ENCODE results near the gene PLAC8.
"Not testable (repeated sequence)": the region's sequence is repeated elsewhere in the genome, so short reads cannot be mapped to it uniquely, and the experiment has no call there.

PLAC8 gene

DNA sequence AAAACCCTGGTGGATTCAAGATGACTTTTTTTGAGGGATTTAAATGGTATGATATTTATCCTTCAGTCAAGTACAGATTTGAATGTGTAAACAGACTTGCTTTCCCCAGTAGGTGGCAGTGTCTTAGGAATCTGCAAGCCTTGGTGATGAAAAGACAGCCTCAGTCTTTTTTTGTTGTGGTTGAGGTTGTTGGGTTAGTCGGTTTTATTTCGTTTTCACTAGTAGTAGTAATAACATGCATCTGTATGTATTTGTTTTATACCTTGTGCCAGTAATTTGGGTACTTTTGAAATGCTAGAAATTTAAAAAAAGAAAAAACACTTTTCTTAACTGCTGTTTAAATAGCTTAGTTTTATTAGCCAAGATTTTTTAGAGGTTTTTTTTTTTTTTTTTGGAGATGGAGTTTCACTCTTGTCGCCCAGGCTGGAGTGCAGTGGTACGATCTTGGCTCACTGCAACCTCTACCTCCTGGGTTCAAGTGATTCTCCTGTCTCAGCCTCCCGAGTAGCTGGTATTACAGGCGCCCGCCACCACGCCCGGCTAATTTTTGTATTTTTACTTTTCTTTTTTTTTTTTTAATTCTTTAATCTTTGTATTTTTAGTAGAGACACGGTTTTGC, 40.3 kb downstream of the PLAC8 start:
- no peak overlapping the region for H3K4me3 ChIP-seq (ENCODE audit: control insufficient read depth, low read depth, low read length)
- TF ChIP-seq, protein P1, sequence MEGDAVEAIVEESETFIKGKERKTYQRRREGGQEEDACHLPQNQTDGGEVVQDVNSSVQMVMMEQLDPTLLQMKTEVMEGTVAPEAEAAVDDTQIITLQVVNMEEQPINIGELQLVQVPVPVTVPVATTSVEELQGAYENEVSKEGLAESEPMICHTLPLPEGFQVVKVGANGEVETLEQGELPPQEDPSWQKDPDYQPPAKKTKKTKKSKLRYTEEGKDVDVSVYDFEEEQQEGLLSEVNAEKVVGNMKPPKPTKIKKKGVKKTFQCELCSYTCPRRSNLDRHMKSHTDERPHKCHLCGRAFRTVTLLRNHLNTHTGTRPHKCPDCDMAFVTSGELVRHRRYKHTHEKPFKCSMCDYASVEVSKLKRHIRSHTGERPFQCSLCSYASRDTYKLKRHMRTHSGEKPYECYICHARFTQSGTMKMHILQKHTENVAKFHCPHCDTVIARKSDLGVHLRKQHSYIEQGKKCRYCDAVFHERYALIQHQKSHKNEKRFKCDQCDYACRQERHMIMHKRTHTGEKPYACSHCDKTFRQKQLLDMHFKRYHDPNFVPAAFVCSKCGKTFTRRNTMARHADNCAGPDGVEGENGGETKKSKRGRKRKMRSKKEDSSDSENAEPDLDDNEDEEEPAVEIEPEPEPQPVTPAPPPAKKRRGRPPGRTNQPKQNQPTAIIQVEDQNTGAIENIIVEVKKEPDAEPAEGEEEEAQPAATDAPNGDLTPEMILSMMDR (conservative IDR thresholded peaks at IDR 0.05; ENCODE audit: control insufficient read depth, insufficient read depth, low read depth, low read length): peak; percentile 78
- peak; percentile 91 for DNase-seq (ENCODE audit: low read depth)

DNA sequence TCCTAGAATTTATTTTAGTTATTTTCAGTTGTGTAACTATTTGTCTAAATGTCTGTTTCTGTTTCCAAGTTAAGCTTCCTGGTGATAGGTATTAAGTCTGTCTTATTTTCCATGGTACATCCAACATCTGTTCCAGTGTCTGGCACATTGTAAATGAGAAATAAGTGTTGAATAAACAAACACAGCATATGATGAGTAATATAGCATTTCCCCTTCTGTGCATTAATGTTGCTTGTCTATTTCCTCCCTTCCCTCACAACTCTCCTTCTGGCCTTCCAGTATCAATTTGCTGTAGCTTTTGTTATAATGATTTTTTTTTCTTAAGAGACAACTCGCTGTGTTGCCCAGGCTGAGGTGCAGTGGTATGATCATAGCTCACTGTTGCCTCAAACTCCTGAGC, 43.4 kb downstream of the PLAC8 start:
- peak; percentile 50 for DNase-seq (ENCODE audit: low read depth)
- no peak overlapping the region for H3K4me3 ChIP-seq (ENCODE audit: control insufficient read depth, low read depth, low read length)
- TF ChIP-seq, protein P1 (conservative IDR thresholded peaks at IDR 0.05; ENCODE audit: control insufficient read depth, insufficient read depth, low read depth, low read length): no peak

DNA sequence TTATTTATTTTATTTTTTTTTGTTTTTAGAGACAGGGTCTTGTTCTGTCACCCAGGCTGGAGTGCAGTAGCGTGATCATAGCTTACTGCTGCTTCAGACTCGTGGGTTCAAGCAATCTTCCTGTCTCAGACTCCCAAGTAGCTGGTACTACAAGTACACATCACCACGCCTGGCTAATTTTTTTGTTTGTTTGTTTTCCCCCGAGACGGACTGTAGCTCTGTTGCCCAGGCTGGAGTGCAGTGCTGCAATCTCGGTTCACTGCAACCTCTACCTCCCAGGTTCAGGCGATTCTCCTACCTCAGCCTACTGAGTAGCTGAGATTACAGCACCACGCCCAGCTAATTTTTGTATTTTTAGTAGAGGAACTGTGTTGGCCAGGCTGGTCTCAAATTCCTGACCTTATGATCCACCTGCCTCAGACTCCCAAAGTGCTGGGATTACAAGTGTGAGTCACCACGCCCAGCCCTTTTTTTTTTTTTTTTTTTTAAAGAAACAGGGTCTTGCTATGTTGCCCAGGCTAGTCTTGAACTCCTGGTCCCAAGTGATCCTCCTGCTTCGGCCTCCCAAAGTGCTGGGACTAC, 47.4 kb downstream of the PLAC8 start:
- no peak overlapping the region for H3K4me3 ChIP-seq (ENCODE audit: control insufficient read depth, low read depth, low read length)
- TF ChIP-seq, protein P1 (conservative IDR thresholded peaks at IDR 0.05; ENCODE audit: control insufficient read depth, insufficient read depth, low read depth, low read length): no peak
- no peak for DNase-seq (ENCODE audit: low read depth)

DNA sequence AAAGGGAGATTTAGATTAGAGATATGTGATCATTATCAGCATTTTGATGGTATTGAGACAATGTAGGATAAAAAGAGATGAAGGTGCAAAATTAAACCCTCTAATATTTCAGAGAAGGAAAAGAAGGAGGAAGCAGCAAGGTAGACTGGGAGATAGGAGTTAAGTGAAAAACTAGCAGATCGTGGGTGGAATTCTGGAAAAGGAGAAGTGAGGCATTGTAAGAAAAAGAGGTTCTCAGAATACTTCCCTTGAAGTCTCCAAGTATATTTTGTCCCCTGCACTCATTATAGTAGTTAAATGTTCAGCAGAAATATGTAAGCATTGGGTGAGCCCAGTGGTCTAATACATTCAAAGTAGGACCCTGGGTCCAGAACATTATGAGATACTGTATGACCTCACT, 49.3 kb downstream of the PLAC8 start:
- DNase-seq (ENCODE audit: low read depth): no peak
- no peak overlapping the region for H3K4me3 ChIP-seq (ENCODE audit: control insufficient read depth, low read depth, low read length)
- TF ChIP-seq, protein P1 (conservative IDR thresholded peaks at IDR 0.05; ENCODE audit: control insufficient read depth, insufficient read depth, low read depth, low read length): no peak

DNA sequence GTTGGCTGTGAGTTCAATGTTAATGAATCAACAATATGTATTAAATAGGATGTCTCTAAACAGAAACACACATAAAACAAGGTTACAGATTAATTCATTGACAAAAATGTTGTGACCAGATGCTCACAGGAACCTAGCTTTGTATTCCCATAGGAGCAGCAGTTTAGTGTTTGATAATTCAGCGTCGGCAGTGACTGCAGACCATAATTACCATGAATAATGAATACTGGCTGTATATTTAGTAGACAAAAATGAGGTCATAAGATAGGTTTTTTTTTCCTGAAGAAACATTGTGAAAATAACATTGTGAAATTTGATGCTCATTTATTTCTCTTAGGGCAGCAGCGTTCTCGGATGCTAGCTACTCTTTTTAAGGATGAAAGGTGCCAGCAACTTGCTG, 51.8 kb downstream of the PLAC8 start:
- H3K4me3 ChIP-seq (ENCODE audit: control insufficient read depth, low read depth, low read length): no peak overlapping the region

DNA sequence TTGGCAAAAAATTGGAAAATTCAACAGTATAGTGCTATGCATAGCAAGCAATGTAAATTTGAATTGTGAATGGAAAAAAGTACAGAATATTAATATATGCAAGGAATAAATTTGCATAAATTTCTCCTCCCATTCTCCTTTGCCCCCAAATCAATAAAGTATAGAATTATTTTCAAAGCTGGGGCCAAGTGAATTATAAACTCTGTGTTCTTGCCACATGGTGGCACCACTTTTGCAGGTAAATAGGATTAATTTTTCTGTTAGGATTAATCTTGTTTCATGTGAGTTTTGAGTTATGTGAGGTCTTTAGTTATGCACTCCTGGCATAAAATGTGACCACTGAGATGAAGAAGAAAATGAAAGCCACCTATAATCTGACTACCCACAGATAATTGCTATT, 59.6 kb downstream of the PLAC8 start:
- TF ChIP-seq, protein P1 (conservative IDR thresholded peaks at IDR 0.05; ENCODE audit: control insufficient read depth, insufficient read depth, low read depth, low read length): peak; percentile 41
- no peak overlapping the region for H3K4me3 ChIP-seq (ENCODE audit: control insufficient read depth, low read depth, low read length)
- peak; percentile 41 for DNase-seq (ENCODE audit: low read depth)

More for the DNA sequence above, 51.8 kb downstream of the PLAC8 start:
- TF ChIP-seq, protein P1 (conservative IDR thresholded peaks at IDR 0.05; ENCODE audit: control insufficient read depth, insufficient read depth, low read depth, low read length): no peak
- no peak for DNase-seq (ENCODE audit: low read depth)

DNA sequence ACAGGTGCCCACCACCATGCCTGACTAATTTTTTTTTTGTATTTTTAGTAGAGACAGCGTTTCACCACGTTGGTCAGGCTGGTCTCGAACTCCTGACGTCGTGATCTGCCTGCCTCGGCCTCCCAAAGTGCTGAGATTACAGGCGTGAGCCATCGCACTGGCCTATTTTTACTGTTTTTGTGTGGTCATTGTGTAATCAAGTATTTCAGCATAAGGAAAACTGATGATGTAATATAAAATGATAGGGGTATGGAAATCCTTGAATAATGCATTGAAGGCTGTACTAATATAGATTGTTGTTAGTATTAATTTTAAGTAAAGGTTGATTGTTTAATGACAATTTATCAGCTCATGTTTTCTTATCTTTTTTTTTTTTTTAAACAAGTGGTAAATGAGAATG, 65.7 kb downstream of the PLAC8 start:
- not testable (repeated sequence) for DNase-seq (ENCODE audit: low read depth); H3K4me3 ChIP-seq (ENCODE audit: control insufficient read depth, low read depth, low read length)
